GM19238 (cell line): Measurements from ENCODE around the gene ZNF337.
"Not testable (repeated sequence)": the region's sequence is repeated elsewhere in the genome, so short reads cannot be mapped to it uniquely, and the experiment has no call there.

ENCODE experiments used
- DNase-seq: peaks from one replicate; pipeline ENCODE4 v3.0.0; 2011; ENCODE audit warnings: low spot score; ENCODE audit not compliant: insufficient read length

The ZNF337 gene

GRCh38 chr20:25630615-25631014 is 66.0 kb downstream of the ZNF337 start:
- DNase-seq = not testable (repeated sequence)

GRCh38 chr20:25629816-25630499 is 66.7 kb downstream of the ZNF337 start:
- DNase-seq = no peak

DNA sequence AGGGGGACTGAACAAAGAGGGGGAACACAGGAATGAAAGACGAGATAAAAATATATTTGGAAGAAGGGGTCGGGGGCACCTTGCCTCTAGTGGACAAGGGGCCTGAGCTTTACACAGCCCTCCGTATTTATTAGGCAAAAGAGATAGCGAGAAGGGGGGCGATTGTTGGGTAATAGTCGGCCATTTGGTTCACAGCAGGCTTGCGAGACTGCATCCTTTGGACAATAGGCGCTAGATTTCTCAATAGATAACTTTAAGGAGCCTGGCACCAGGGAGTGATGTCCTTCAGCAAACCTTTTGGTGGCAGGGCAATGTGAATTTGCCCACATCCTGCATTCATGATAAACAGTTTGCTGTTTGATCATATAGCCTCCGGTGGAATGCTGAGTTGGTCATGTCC is 69.9 kb downstream of the ZNF337 start:
- no peak for DNase-seq

- DNase-seq = no peak
These were observed 72.1 kb downstream of the ZNF337 start for GRCh38 chr20:25624500-25624939.
